GM04503 (cell line): ENCODE data around the gene IER3.
A peak's percentile ranks its signal among the peaks of the same experiment; 100 is the strongest.

Source experiments
- DNase-seq: peaks from one replicate; pipeline ENCODE4 v3.0.0-alpha.2; 2012; ENCODE audit warnings: low read depth

IER3 gene, protein sequence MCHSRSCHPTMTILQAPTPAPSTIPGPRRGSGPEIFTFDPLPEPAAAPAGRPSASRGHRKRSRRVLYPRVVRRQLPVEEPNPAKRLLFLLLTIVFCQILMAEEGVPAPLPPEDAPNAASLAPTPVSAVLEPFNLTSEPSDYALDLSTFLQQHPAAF

DNA sequence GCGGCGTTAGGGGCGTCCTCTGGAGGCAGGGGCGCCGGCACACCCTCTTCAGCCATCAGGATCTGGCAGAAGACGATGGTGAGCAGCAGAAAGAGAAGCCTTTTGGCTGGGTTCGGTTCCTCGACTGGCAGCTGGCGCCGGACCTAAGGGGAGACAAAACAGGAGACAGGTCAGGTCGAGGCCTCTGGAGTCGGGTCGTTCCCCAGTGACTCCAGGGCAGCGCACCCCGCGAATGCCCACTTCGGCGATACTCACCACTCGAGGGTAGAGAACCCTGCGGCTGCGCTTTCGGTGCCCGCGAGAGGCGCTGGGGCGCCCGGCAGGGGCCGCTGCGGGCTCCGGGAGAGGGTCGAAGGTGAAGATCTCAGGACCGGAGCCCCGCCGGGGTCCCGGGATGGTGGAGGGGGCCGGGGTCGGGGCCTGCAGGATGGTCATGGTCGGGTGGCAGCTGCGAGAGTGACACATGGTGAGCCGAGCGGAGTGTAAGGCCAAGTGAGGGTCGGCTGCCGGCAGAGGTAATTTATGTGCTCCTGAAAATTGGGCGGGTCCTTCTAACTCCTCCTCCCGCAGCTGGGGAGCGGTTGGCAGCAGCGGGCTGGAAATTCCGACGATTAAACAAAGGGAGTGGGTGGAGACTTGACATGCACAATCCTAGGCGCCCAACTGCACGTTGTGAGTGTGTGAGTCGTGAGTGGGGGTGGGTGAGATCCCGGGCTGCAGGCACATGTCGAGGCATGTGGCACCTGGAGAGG, at the start of gene IER3:
Gene IER3 (minus strand): TSS at position 494 of the 752 bp plus-strand sequence. CDS start 29 bp downstream, at position 465.
- DNase-seq: no peak

DNA sequence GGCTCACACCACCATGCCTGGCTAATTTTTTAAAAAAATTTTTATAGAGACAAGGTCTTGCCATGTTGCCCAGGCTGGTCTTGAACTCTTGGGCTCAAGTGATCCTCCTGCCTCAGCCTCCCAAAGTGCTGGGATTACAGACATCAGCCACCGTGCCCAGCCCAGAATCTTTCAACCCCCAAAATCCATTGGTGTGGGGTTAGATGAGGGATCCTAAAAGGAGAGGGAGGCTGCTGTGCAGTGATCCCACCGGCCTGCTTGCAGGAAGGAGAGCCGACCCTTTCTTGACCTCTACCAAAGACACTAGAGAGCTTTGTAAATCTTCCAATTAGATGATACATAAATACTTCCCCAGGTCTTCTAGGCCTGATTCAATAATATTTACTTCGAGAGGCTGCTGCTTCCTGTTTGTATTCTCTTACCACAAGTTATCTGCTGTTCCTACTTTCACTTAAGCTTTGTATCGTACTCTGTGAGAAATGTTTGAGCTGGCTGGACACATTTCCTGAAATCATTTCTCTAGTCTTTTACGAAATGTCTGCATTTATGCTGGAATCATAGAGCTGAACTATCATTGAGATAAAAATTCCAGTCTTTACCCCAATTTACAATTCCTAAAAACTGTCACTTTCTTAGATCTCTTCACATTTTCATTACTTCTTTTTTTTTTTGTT, 49.3 kb upstream of the IER3 start:
- no peak for DNase-seq

DNA sequence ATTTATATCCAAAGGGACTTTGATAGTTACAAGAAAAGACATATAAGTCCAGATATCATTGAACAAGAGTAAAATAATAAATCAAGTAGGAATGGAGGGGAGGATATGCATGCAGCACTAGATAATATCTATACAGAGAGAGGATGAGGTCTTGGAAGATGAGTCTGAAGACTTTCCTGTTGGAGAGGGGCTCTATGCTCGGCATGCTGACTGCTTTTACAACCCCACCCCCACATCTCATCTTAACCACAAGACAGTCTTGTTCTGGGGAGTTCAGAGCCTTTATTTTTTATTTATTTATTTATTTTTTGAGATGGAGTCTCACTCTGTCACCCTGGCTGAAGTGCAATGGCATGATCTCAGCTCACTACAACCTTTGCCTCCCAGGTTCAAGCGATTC, 48.4 kb upstream of the IER3 start:
- no peak for DNase-seq

DNA sequence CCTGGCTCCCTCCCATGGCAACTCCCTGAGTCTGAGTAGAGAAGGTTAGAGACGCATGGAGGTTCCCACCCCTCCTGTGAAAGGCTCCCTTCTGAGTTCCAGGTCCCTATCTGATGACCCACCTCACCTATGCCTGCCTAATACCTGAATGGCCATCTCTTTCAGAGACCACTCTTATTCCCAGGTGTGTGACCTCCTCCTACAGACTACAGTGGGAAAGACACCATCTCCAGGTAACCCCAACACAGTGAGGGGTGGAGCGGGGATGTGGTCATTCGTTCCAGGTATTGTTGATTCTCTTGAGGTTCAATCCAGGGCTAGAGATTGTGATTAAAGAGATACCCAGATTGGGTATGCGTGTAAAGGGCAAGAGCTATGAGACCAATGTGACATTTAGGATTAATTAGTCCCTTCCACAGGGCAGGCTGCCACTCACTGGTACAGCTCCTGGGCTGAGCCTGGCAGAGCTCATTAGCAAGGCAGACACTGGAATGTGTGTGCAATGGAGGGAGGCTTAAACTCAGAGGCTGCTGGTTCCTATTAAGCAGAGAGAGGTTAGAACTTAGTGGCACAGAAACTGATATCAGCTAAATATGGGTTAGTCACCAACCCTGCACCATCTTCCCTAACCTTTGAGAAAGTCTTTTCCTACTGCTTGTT, 46.5 kb upstream of the IER3 start:
- DNase-seq: no peak

DNA sequence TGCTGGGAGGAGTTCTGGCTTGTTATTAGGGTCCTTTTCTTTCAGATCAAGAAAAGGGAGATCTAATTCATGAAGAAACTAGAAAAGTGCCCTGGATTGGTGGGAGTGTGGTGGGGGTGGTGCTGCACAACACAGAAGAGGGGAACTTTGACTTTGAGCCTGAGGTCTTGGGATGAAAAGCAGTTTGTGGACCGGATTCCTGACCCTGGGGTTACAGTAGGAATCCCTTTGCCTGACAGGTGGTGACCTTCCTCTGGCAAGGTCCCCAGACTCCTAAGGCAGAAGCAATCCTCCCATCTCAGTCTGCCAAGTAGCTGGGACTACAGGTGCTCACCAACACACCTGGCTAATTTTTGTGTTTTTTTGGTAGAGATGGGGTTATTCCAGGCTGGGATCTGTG, 45.3 kb upstream of the IER3 start:
- DNase-seq: no peak

DNA sequence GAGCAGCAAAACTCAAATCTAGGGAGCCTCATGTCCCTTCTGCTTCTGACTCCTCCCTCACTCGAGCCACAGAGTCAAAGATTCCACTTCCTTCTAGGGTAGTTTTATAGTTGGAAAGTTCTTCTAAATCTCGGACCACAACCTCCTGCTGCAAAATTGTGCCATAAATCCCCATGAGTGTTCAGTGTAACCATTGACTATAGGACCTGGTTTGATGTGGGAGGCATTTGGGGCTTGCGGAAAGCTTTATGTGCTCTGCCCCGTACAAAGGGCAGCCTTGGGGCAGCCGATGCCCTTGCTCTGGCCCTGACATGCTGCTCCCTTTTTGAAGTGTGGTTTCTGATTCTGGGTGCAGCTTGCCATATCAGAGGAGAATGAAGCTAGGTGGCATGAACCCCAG, 43.6 kb upstream of the IER3 start:
- peak; percentile 46 for DNase-seq

DNA sequence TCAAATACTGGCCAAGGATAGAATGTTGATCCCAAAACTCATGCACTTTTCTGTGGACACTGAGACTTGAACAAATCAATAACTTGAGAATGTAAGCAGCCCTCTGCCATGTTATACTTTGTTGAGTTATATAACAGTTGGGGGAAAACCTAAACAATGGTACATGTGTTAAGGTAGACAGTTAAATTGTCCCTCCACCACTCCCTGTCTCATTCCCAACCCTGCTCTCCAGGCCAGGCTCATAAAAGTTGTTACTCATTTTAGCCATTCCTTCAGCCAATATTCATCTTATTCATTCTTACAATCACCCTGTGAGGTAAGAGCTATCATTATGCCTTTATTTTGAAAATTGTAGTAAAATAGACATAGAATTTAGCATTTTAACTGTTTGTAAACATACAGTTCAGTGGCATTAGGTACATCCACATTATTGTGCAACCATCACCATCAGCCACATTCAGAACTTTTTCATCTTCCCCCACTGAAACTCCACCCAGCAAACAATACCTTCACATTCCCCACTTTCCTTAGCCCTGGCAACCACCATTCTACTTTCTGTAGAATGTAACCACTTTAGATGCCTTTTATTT, 38.2 kb upstream of the IER3 start:
- DNase-seq: peak; percentile 52

DNA sequence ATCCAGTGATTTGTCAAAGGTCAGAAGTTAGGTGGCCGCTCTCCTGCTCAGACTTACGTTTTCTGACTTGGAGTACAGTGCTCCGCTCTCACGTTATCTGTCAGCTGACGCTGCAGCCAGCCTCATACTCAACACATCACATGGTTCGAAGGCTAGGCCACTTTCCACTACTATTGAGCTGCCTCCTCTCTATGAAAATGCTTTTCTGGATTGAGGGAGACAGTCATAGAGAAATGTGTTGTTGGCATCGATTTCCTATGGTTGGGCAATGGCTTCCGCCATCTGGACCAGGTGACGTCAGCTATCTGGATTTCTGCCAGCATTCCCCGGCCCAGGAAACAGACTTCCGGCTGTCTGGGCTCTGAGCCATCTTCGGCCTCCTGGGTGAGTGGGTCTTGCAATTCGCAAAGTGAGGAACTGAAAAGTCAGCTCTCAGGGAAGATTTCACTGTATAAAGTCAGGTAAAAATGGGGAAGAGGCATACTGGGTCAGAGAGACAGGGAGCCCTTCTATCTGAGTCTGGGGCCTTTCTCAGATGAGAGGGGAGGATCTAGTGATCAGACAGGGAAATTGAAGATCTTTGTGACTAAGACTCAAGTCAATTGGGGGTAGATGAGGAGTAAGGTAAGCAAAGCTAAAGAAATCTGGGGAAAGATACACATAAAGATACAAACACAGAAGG, 37.5 kb upstream of the IER3 start:
- DNase-seq: peak; percentile 96

DNA sequence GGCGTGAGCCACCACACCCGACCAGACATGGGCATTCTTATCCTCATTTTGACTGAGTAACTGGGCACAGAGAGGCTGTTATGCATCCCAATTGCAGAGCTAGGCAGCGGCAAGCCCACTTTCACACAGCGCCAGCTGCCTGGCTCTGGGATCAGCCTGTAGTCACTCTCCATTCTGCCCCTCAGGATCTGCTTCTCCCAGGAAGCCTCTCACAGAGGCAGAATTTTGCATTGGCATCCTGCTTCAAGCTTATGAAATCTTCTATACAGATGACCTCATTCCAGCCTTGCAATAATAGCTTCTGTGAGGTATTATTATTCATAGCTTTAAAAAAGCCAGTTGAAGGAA, 37.0 kb upstream of the IER3 start:
- no peak for DNase-seq

DNA sequence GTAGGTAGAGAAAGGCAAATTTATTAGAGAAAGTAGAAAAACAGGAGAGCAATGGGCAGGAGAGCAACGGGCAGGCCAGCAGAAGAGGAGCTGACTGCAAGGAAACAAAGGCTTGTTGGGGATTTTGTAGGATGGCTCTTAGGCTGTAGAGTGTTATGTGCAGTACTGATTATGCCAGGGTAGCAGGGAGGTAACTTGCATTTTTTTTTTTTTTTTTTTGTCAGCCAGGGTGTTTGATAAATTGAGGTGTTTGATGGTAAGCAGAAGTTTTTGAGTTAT, 36.2 kb upstream of the IER3 start:
- no peak for DNase-seq

DNA sequence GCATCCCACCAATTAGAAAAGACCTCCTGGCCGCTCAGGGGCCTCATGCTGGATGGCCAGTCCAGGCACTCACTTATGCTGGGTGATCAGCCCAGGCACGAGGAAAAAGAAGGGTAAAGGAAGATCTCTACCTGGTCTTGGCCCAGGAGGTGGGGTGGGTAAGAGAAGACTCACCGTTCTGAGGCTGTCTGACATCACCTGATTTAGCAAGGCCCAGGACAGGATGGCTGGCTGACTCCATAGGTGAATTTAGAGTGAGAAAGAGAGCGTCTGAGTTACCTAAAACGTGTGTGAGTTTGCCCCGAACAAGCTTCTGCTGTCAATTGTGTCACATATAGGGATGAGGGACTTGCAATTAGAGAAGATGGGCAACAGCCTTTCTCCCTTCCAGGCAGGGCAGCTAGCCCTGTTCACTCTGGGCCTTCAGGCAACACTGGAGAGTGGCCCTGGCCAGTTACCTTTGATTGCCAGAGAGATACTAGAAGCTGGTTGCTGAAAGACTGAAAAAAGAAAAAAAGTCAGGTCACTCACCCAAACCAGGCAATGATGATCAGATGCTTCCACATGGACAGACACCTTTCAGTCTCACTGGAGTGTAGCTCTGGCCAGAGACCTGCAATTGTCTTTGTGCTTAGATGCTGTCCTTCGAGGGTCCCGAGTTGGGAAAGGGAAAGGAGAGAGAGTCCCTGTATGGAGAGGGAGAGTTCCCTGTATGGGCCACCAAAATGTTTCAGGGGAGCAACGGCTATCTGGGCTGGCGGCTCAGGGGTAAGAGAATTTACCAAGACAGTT, 35.7 kb upstream of the IER3 start:
- DNase-seq: no peak

DNA sequence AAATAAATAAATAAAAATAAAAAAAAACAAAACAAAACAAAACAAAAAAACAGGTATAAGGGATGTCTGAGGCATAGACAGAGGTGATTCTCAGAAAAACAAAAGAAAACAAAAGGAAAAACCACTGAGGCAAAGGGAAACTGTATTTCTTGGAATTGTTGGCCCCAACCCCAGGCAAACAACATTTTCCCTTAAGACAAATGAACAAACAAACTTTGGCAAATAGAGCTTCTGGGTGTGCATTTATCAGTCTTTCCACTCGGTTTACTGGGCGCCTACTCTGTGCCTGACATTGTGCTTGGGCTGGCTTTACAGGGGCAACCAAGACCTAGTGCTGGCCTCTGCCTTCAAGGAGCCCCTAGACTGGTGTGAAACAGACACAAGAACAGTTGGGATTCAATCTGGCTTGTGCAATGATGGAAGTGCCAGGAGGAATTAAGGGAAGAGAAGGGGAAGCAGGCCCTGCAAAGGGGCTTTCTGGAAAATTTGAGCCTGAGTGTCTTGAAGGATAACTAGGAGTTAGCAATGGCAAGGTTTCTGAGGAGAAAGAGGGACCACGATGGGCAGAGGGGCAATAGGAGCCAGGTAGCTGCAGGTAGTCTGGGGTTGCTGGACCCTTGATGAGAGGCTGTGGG, 33.8 kb upstream of the IER3 start:
- no peak for DNase-seq

DNA sequence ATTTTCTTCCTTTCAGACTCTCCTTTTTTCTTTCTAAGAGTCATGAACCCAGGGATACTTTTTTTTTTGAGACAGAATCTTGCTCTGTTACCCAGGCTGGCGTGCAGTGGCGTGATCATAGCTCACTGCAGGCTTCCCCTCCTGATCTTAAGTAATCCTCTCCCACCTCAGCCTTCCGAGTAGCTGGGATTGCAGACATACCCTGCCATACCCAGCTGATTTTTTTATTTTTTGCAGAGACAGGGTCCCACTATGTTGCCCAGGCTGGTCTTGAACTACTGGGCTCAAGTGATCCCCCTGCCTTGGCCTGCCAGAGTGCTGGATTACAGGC, 32.8 kb upstream of the IER3 start:
- DNase-seq: no peak

DNA sequence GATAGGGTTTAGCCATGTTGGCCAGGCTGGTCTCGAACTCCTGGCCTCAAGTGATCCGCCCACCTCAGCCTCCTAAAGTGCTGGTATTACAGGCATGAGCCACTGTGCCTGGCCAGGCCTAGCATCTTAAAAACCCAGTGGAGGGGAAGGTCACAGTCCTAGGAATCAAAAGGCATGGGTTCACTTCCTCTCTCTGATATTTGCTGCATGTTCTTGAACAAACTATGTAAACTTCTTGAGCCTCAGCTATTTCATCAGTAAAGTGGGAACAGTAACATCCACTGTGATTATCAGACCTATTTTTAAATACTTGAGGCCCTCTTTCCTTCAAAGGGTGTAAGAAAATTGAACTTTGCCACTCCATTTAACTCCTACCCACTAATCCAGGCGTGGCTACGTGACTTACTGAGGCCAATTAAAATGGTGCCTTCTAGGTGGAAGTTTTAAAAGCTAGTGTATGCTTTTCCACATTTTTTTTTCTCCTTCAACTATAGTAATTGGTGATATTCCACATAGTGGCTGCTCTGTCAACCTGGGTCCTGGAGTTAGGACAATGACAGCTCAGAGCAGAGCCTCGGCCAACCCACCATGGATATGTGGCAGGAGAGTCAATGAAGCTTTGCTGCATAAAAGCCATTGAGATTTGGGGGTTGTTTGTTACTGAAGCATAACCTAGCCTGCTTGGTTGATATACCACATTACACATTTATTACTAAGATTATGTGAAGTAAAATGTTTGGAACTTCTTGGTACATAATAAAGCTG, 32.2 kb upstream of the IER3 start:
- DNase-seq: no peak

DNA sequence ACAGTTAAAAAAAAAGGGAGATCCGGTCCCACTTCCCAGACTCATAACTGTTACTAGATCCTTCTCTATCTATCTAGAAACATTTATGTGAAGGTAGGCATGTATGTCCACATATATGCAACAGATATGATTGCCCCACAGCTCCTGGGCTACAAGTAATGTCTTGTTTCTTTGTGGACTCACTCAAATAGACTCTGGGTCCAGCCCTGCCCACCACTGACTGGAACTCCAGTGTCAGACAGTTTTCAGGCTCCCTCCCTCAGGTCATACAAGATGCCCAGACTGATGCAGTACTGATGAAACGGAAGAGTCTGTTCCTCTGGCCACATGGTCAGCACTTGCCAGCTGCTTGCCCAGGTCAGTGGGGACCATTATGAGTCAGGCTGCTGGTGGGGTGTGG, 30.8 kb upstream of the IER3 start:
- no peak for DNase-seq

DNA sequence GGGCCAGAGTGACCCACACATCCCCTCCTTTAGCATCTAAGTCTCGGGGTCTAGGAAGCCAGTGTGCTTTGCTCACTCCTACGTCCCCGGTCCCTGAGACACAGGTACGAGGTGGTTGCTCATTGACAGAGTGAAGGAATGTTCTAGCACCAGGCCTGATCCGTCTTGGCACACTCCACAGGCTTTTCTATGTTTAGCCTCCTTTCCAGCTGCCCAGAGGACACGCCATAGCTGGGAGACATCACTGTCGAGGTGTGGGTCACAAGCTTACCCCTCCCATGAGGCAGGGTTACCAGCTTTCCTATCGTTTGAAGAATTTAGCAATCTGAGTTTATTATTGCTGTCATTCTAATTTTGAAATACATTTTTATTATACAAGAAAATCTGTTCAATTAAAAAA, 30.4 kb upstream of the IER3 start:
- DNase-seq: no peak

DNA sequence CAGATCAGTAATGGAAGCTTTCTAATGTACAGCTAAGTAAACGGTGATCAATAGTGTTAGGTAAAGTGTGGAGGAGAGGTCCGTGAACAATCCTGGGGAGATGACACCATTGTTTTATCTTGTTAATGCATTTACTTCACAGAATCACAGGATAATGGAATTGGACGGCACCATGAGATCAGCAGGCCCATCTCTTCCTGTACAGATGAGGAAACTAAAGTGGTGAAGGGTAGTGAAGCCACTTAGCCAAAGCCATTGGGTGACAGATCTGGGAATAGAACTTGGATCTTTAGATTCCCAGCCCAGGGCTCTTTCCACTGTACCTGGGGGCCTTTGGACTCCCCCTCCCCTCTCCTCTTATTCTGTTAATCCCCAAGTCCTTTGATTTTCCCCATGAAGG, 26.2 kb upstream of the IER3 start:
- no peak for DNase-seq

DNA sequence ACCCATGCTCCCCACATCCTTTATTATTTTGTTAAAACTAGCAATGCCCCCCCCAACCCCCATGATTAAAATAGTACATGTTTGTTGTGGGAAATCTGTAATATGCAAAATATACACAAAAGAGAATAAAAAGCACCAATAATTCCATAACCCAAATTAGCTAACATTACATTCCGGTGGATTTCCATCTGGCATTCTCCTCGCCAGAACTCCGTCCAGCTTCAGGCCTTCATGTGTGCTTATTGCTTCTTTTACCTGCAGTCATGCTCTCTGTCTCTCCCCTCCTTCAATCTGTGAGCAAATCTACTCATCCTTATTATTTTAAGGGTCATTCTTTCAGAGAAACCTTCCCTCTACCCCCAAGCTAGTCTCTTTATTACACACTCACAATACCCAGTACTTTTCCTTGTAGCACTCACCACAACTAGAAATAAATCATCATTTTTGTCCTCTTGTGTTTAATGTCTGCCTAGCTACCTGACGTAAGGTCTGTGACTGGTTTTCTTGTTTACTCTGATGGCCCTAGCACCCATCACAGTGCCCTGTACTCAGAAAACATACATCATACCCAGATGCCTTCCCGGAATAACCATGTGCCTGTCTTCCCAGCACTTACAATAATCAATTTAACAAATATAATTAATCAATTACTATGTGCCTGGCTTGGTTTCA, 25.6 kb upstream of the IER3 start:
- peak; percentile 39 for DNase-seq

DNA sequence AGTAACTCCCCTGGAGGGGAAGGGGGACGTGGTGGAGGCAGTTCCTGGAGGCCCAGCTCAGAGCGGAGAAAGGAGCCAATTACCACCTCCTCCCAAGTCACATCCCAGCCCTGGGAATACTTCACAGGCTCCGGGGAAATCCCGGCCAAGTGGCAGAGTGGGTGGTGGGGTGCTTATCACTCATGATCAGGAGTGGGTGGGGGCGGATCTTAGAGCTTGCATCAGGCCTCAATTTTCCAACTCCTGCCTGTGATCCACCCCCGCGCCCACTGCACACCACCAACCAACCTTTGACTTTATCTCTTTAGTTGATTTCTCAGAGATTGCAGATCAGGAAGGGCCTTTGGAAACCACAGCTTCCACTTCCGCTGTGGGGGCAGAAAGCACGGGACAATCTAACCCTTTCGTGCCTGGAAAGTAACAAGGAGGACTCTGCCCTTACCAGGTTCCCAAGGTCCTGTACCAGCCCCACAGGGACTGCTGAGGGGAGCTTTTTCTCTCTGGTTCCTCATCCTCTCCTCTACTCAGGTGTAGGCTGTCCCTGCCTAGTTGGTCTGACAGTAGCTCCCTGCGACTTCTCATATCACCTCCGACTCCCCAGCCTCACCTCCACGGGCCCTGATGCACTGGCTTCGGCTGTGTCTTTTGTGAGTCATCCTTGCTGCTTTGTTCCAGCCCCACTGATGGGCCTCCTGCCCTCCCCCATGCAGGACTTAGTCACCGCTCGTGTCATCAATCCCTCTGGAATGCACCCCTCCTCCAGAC, 24.9 kb upstream of the IER3 start:
- peak; percentile 71 for DNase-seq
